HG03060 (cell line): ENCODE data around the gene WDR53.
"Not testable (repeated sequence)": the region's sequence is repeated elsewhere in the genome, so short reads cannot be mapped to it uniquely, and the experiment has no call there.

ENCODE experiments used
- ATAC-seq: cut with Tn5 transposase; IDR thresholded peaks from one replicate; pipeline ENCODE4 v1.9.1; 2021; ENCODE audit warnings: low read depth, moderate number of reproducible peaks; ENCODE audit not compliant: unreplicated experiment

Gene WDR53

DNA sequence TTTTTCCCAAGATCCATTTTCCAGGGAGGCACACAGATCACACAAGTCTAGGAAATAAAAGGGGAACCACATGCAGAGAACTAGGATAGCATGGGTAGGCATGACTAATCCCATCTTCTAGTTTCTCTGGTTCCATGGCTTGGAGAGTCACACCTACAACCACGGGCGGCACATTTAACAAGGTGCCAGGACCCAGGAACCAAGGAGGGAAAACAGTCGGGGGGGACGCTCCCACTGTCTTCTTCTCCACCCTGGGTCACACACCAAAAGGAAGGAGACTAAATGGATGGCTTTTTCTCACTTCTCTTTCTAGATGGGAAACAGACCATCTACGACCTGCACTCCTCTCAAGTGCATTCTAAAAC lies 48.7 kb downstream of the WDR53 start:
- no peak for ATAC-seq

DNA sequence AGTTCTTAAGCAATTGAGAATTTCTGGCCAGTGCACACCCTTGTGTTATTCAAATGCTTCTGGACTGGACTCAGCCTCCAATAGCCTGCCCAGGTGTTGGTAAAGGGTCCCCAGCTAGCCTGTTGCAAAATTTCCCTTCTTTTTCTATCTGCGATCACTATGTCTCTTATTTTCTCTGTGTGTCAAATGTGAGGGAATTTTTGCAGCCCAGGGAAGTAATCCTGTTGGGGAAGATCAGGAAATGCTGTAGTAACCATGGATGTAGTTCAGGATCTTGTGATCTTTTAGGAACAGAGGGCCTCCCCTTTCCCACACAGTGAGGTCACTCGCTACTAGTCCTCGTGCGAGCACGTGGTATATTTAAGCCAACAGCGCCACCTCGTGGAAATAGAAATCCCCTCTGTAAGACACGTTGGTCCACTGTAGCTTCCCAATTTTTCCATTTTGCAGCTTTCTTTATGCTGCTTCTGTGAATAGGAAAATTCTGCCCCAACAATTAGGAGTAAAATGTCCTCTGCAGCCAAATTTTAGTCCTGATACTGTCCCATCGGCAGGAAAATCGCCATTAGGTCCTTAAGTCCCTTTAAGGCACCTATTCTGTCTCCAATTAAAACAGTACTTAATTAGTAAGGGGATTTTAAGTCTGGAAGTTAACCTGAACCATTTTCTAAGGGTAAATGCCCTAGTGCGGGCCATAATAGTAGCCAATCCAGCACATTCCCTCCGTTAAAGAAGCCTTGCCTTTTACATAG lies 49.2 kb downstream of the WDR53 start:
- ATAC-seq, result no peak

DNA sequence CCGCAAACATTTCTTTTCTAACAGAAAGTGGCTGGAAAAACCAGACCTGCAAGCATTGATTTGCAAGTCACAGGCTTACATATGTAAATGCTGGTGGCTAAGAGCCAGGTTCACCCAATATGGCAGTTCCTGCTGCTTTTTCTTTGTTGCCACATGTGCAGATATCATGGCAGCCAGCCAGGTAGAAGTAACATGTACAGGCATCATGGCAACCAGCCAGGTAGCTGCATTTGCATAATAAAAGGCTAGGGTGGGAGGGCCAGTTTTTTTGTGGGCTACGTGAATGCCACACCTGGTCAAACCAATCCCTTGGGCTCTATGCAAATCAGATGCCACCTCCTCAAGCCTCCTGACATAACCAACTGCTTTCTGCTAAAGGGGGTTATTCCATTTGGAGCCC lies 50.4 kb downstream of the WDR53 start:
- no peak for ATAC-seq

DNA sequence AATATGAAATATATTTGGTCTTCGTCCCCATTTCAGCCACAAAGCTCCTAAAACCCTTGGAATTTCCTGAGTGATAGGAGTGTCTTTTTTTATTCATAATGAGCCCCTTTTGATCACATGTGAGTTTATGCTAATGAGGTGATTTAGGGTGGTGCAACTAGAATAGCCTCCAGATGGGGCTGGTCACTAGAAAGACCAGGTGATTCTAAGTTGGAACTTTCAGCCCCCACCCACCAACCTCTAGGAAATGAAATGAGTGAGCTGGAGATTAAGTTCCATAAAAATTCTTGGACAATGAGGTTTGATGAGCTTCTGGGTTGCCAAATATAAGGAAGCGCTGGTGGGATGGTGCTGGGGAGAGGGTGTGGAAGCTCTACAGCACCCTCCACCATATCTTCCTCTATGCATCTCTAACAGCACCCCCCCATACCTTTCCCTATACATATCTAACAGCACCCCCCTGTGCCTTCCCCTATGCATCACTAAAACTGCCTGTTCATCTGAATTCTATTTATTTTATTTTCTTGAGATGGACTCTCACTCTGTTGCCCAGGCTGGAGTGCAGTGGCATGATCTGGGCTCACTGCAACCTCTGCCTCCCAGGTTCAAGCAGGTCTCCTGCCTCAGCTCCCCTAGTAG lies 51.1 kb downstream of the WDR53 start:
- no peak for ATAC-seq

DNA sequence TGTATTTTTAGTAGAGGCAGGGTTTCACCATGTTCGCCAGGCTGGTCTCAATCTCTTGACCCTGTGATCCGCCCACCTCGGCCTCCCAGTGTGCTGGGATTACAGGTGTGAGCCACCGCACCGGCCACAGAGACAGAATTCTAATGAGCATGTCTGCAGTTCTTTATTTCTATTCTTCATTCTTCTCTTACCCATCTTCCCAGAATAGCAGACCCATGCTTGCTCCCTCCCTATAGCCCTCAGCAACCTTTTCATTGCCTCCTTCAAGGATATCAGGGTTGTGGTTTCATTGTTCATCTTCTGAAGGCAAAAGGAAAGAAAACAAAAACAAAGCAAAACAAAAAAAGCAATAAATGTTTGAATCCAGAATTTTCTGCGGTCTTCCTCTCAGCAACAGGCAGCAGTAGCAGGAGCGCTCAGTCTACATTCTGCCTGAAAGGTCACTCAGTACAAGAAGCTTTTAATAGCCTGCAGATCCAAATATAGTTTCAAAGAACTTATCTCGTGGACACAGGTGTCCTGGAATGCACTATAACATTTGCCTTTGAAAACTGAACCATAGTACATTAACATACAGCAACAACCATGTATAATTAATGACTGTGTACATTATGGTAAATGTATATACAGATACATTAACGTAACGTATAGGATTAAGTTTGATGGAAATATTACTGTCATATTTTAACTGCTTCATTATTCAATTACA lies 53.3 kb downstream of the WDR53 start, which contains the start of gene SMCO1:
SMCO1 (minus strand) TSS at position 434 of the 709 bp plus-strand sequence; CDS start at position 297, 137 bp downstream.
- no peak for ATAC-seq

DNA sequence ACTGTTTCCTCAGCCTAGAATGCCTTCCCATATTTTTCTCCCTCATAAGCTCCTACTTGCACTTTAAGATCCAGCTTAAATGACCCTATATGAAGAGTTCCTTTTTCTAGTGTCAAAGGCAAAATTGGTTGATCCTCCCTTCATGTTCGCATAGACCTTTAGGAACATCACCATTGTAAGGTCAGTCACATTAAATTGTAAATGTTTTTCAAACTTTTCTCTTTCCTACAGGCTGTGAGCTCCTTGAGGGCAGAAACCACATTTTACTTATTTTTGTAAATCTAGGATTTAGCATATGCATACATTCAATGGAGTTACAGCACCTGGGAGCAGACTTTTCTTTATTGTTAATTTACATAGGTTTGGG lies 54.0 kb downstream of the WDR53 start:
- ATAC-seq, result no peak

DNA sequence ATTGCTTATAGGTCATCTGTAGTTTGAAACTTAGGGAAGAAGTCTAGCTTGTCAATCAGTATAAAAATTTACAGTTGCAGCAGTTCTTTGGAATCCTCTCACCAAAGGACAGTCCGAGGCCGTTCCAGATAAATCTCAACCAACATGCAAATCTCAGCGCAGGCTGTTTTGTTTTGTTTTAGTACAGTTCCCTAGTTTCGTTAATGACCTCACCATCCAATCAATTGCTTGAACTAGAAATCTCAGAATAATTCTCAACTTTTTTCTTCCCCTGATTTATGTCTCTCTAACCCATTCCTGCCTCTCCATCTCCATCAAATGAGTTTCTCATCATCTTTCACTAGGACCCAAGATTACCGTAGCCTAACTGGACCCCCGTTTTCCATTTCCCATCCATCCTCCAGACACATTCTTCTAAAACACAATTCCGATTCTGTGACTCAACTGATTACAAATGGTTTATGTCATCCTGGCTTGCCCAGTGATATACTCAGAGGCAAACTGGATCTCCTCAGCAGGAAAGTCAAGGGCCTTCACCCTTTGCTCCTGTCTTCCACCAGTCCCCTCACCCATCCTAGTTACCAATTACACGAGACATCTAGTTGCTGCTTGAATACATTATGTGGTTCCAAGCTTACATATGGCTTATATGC lies 54.5 kb downstream of the WDR53 start:
- ATAC-seq, result no peak

DNA sequence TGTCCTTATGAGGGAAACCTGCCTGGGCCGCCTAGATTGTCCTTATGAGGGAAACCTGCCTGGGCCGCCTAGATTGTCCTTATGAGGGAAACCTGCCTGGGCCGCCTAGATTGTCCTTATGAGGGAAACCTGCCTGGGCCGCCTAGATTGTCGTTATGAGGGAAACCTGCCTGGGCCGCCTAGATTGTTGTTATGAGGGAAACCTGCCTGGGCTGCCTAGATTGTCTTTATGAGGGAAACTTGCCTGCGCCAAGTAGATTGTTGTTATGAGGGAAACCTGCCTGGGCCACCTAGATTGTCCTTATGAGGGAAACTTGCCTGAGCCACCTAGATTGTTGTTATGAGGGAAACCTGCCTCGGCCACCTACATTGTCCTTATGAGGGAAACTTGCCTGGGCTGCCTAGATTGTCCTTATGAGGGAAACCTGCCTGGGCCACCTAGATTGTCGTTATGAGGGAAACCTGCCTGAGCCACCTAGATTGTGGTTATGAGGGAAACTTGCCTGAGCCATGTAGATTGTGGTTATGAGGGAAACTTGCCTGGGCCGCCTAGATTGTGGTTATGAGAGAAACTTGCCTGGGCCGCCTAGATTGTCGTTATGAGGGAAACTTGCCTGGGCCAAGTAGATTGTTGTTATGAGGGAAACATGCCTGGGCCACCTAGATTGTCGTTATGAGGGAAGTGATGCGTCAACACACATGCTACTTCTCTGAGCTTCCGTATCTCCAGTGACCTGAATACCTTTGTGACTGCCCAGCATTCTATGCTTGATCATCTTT lies 56.5 kb downstream of the WDR53 start:
- ATAC-seq, result not testable (repeated sequence)

DNA sequence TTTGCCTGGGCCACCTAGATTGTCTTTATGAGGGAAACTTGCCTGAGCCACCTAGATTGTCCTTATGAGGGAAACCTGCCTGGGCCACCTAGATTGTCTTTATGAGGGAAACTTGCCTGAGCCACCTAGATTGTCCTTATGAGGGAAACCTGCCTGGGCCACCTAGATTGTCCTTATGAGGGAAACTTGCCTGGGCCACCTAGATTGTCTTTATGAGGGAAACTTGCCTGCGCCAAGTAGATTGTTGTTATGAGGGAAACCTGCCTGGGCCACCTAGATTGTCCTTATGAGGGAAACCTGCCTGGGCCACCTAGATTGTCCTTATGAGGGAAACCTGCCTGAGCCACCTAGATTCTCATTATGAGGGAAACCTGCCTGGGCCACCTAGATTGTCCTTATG lies 57.2 kb downstream of the WDR53 start:
- not testable (repeated sequence) for ATAC-seq

DNA sequence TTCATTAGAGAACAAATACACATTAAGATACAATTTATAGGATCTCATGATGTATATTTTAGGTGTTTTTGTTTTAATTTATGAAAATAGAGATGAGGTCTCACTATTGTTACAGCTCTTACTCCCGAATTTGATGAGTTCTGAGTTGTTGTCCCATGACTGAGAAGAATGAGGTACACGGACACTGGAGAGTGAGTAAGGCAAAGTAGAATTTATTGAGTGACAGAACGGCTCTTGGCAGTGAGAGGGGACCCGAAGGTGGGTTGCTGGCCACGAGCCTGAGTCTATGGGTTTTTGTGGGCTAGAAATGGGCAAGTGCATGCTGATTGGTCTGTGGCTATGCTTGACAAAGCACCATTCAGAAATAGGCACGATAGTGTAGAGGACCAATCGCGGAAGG lies 61.7 kb downstream of the WDR53 start:
- no peak for ATAC-seq

DNA sequence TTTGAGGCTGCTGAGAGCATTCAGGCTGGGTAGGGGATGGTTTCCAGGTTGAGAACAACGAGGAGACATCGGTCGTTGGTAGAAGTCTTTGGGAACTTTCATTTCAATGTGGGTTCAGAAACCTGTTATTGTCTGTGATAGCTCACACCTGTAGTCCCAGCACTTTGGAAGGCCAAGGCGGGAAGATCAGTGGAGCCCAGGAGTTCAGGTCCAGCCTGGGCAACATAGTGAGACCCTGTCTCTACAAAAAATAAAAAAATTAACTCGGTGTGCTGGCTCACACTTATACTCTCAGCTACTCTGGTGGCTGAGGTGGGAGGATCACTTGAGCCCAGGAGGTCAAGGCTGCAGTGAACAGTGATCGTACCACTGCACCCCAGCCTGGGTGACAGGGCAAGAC lies 63.8 kb downstream of the WDR53 start:
- ATAC-seq, result no peak
